SU-DHL-6 (cell line): ENCODE measurements around the gene CLUH.

Experiments
- H2AFZ ChIP-seq: fragments of 200-600 bp; sonication (generic); 2 replicates; pipeline ENCODE4 v1.6.1; 2014; ENCODE audit warnings: low read depth, mild to moderate bottlenecking, moderate library complexity, mixed read lengths, antibody characterized with exemption, low read length; ENCODE audit not compliant: severe bottlenecking
- H3F3A ChIP-seq: fragments of 200-600 bp; shearing (Covaris generic); 2 replicates; pipeline ENCODE4 v1.6.0; 2016; ENCODE audit warnings: antibody characterized with exemption, mild to moderate bottlenecking; ENCODE audit not compliant: insufficient read depth
- H3K27ac ChIP-seq: fragments of 200-600 bp; sonication (generic); 2 replicates; pipeline ENCODE4 v1.5.1; 2016; ENCODE audit warnings: low read depth, mild to moderate bottlenecking, low read length, moderate library complexity, mixed read lengths
- H3K27me3 ChIP-seq: fragments of 200-600 bp; sonication (generic), shearing (Covaris generic); 2 replicates; pipeline ENCODE4 v1.6.0; 2014; ENCODE audit warnings: mild to moderate bottlenecking, low read length
- H3K36me3 ChIP-seq: fragments of 200-600 bp; sonication (generic); 2 replicates; pipeline ENCODE4 v1.6.1; 2014; ENCODE audit warnings: mild to moderate bottlenecking, low read length, mixed read lengths
- H3K4me2 ChIP-seq: fragments of 300-600, 200-600 bp; shearing (Covaris generic), sonication (generic); 2 replicates; pipeline ENCODE4 v1.6.0; 2014; ENCODE audit warnings: low read length, low read depth, mild to moderate bottlenecking; ENCODE audit not compliant: poor library complexity, severe bottlenecking
- H3K4me3 ChIP-seq: fragments of 200-600 bp; sonication (generic); 2 replicates; pipeline ENCODE4 v1.5.1; 2014; ENCODE audit warnings: antibody characterized with exemption, low read length, mild to moderate bottlenecking, mixed read lengths; ENCODE audit not compliant: insufficient read depth, poor library complexity, severe bottlenecking
- H3K79me2 ChIP-seq: fragments of 200-600 bp; sonication (generic); 2 replicates; pipeline ENCODE4 v1.6.1; 2014; ENCODE audit warnings: mild to moderate bottlenecking, low read length, moderate library complexity; ENCODE audit not compliant: insufficient read depth
- H3K9ac ChIP-seq: fragments of 200-600 bp; sonication (generic); 2 replicates; pipeline ENCODE4 v1.7.0; 2014; ENCODE audit warnings: mild to moderate bottlenecking, low read length
- H3K9me2 ChIP-seq: fragments of 200-600 bp; sonication (generic); replicated peaks from 2 replicates; pipeline ENCODE4 v1.6.1; 2014; ENCODE audit warnings: low read length; ENCODE audit not compliant: insufficient read depth
- H3K9me3 ChIP-seq: fragments of 200-600 bp; sonication (generic); 2 replicates; pipeline ENCODE4 v1.6.1; 2014; ENCODE audit warnings: low read length, mixed read lengths; ENCODE audit not compliant: insufficient read depth
- H4K20me1 ChIP-seq: fragments of 200-600 bp; sonication (generic); 2 replicates; pipeline ENCODE4 v1.6.1; 2014; ENCODE audit warnings: low read depth, mild to moderate bottlenecking, antibody characterized with exemption, low read length, moderate library complexity, mixed read lengths
- EZH2phosphoT487 ChIP-seq: fragments of 200-600 bp; sonication (generic), shearing (Covaris generic); conservative IDR thresholded peaks from 2 replicates; pipeline ENCODE4 v1.6.1; 2018; ENCODE audit warnings: mild to moderate bottlenecking, antibody characterized with exemption, low read length, moderate library complexity, mixed read lengths
- TF ChIP-seq, protein P1 (sequence below): fragments of 200-600 bp; sonication (generic); IDR thresholded peaks from one replicate; pipeline ENCODE4 v1.5.1; 2017; ENCODE audit warnings: antibody characterized with exemption, mild to moderate bottlenecking, low read length, moderate library complexity; ENCODE audit not compliant: insufficient read depth, poor library complexity, severe bottlenecking

Gene CLUH

DNA sequence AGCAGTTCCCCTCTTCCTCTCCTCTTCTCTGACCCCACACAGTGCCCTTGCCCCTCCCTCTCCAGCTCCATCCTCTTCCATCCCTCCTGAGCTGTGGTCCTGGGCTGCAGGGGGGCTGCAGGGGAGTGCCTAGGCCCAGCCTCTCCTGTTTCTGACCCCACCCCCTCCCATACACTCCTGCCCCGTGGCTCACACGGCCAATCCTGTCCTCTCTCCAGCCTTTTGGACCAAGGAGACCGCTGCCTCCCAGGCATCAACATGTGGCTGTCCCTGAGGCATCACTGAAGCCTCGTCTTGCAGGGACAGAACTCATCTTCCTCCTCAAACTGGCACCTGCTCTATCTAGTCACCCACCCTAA, 6.7 kb downstream of the CLUH start:
- H3K27me3 ChIP-seq: no peaks in the 10 kb centered on the region
- no peak overlapping the region for H3K4me2 ChIP-seq
- no peak overlapping the region for H3K4me3 ChIP-seq
- H4K20me1 ChIP-seq: no peaks in the 10 kb centered on the region; the same call in 1 of the 2 replicates
- TF ChIP-seq, protein P1, sequence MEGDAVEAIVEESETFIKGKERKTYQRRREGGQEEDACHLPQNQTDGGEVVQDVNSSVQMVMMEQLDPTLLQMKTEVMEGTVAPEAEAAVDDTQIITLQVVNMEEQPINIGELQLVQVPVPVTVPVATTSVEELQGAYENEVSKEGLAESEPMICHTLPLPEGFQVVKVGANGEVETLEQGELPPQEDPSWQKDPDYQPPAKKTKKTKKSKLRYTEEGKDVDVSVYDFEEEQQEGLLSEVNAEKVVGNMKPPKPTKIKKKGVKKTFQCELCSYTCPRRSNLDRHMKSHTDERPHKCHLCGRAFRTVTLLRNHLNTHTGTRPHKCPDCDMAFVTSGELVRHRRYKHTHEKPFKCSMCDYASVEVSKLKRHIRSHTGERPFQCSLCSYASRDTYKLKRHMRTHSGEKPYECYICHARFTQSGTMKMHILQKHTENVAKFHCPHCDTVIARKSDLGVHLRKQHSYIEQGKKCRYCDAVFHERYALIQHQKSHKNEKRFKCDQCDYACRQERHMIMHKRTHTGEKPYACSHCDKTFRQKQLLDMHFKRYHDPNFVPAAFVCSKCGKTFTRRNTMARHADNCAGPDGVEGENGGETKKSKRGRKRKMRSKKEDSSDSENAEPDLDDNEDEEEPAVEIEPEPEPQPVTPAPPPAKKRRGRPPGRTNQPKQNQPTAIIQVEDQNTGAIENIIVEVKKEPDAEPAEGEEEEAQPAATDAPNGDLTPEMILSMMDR: no peak
- TF ChIP-seq EZH2phosphoT487: no peak
- H3K36me3 ChIP-seq: no peaks in the 10 kb centered on the region
- H3K9me3 ChIP-seq: no peaks in the 10 kb centered on the region
- no peak overlapping the region for H3K27ac ChIP-seq
- peaks cover 56% of the 10 kb centered on the region for H3K79me2 ChIP-seq
- no peak overlapping the region for H3K9ac ChIP-seq
- no peak overlapping the region for H2AFZ ChIP-seq
- H3F3A ChIP-seq: no peaks in the 10 kb centered on the region
- no peaks in the 10 kb centered on the region for H3K9me2 ChIP-seq

DNA sequence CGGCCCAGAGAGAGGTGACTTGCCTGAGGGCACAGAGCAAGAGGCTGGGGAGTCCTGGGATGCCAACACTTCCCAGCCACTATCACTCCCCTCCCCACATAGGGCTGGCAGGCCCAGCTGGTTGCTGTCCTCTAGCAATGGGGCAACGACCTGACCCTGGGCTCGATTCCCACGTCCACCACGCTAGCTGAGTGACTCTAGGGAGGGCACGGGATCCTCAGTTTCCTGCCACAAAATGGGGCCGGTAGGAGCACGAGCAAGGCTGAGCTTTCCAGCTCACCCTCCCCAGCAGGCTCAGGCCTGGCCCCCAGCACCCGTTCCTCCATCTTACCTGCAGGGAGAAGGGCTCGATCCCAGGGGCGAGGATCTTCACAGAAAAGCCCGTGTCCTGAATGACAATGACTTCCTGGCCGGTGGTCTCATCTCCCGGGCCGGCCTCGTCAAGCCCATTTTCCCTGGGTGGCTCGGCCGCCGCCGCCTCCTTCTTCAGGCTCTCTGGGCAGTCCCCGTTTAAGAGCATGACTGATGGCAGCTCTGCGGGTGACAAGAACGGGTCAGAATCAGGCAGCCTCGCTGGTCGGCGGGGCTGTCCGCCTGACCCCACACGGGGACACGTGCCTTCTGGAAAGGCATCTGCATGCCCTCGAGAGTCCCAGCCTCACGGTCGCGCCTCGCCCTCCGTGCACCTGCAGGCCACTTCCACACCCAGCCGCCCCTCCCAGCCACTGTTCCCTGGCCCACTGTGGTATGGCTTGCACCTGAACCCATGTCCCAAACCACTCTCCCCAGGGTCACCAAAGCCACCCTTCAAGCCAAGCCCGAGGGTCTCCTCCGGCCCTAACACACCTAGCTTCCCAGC, 7.3 kb downstream of the CLUH start:
- Histone ChIP-seq H3K79me2 (peaks cover 50% of the 10 kb centered on the region), H3K36me3 (no peaks in the 10 kb centered on the region), H3K27ac (no peak overlapping the region)

DNA sequence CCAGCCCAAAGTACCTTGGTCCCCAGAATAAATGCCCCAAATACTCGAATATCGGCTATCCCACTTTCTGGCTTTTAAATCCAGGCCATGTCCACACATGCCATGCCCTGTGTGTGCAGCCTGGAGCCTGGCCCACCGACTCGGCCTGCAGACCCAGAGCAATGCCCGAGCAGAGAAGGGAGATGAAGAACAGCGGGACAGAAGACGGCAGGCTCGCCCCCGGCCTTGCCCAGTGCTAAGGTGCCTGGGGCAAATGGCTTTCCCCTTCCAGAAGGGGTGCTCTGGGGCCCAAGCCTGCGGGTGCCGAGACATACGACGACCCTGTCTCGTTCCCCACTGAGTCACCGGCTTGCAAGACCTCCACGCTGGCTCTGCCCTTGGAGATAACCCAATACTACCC, 8.0 kb downstream of the CLUH start:
- no peak overlapping the region for H3K4me3 ChIP-seq
- H3K27me3 ChIP-seq: no peaks in the 10 kb centered on the region
- no peaks in the 10 kb centered on the region for H3K9me2 ChIP-seq
- H3K27ac ChIP-seq: no peak overlapping the region
- no peak for TF ChIP-seq EZH2phosphoT487
- TF ChIP-seq, protein P1: no peak
- H3K36me3 ChIP-seq: no peaks in the 10 kb centered on the region
- H4K20me1 ChIP-seq: no peaks in the 10 kb centered on the region; the same call in 1 of the 2 replicates
- H2AFZ ChIP-seq: no peak overlapping the region
- H3K79me2 ChIP-seq: peaks cover 43% of the 10 kb centered on the region
- H3K4me2 ChIP-seq: no peak overlapping the region
- no peaks in the 10 kb centered on the region for H3F3A ChIP-seq
- no peaks in the 10 kb centered on the region for H3K9me3 ChIP-seq
- no peak overlapping the region for H3K9ac ChIP-seq

More for the DNA sequence above, 7.3 kb downstream of the CLUH start:
- Histone ChIP-seq H3K27me3 (no peaks in the 10 kb centered on the region), H4K20me1 (no peaks in the 10 kb centered on the region; the same call in 1 of the 2 replicates), H3F3A (no peaks in the 10 kb centered on the region), H3K9me2 (no peaks in the 10 kb centered on the region), H3K9ac (no peak overlapping the region), H3K4me2 (no peak overlapping the region), H2AFZ (no peak overlapping the region), H3K9me3 (no peaks in the 10 kb centered on the region), H3K4me3 (no peak overlapping the region)
- TF ChIP-seq, protein P1: no peak
- TF ChIP-seq EZH2phosphoT487: no peak
